ENCODE results near the gene MLN. TPM values are rescaled to one million over a fixed set of nuclear protein-coding genes. Genes with fewer than 3 reads are reported as not detected.

MLN gene
- polyA plus RNA-seq, 1 of the 3 experiments (the other 2 are of a cell fraction), result not detected

DNA sequence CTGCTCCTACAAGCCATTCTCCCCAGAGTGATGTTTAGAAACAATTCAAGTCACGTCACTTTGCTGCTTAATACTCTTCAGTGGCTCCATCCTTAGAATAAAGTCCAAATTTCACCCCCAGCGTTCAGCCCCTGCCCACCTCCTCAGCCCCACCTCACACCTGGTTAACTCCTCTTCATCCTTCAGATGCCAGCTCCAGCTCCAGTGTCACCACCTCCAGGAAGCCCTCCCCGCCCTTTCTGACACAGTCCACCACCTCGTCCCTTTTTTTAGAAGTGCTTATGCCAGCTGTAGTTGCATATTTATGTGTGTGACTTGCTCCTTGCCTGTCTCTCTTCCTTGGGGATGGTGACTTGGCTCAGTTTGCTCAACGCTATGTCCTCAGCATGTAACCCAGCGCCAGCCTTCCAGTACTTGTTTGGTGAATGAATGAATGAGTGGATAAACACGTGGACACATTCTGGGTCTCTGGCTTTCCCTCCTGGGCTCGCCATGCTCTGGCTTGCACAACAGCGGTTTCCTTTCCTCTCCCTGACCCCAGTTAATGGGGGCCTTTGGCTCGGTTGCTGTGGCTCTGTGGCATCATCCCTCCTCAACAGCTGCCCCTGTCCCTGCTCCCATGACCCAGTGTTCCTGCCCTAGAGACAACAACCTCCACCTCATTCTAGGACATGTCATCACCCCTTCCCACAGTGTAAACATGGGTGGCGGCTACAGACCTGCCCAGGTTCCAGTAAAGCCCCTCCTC lies 53.4 kb downstream of the MLN start:
- H3K27me3 ChIP-seq (ENCODE audit: insufficient read depth), result no peaks in the 10 kb centered on the region
- no peak overlapping the region for H3K27ac ChIP-seq (ENCODE audit: low read depth in 2 of 2, low read length in 1 of 2)
- H3K79me2 ChIP-seq (ENCODE audit: insufficient read depth), result no peaks in the 10 kb centered on the region
- no peaks in the 10 kb centered on the region for H3K9me2 ChIP-seq
- H4K20me1 ChIP-seq (ENCODE audit: insufficient read depth), result no peaks in the 10 kb centered on the region
- TF ChIP-seq, protein P1, sequence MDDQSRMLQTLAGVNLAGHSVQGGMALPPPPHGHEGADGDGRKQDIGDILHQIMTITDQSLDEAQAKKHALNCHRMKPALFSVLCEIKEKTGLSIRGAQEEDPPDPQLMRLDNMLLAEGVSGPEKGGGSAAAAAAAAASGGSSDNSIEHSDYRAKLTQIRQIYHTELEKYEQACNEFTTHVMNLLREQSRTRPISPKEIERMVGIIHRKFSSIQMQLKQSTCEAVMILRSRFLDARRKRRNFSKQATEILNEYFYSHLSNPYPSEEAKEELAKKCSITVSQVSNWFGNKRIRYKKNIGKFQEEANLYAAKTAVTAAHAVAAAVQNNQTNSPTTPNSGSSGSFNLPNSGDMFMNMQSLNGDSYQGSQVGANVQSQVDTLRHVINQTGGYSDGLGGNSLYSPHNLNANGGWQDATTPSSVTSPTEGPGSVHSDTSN (IDR thresholded peaks at IDR 0.05), result no peak
- TF ChIP-seq NRF1 (IDR thresholded peaks at IDR 0.05; ENCODE audit: low read depth, low read length), result no peak
- TF ChIP-seq RCOR1 (IDR thresholded peaks at IDR 0.05; ENCODE audit: low read length), result no peak
- no peak for TF ChIP-seq EZH2phosphoT487 (IDR thresholded peaks at IDR 0.05; ENCODE audit: borderline replicate concordance, low read depth)
- no peaks in the 10 kb centered on the region for H3K36me3 ChIP-seq (replicated peaks in 1 of 2; ENCODE audit: control insufficient read depth in 1 of 2, insufficient read depth in 2 of 2, low read length in 1 of 2)
- no peaks in the 10 kb centered on the region for H3K9me3 ChIP-seq
- 66% methylated on average over 10 of the region's 11 CpGs for WGBS (ENCODE audit: low lambda C conversion rate)
- no peak overlapping the region for H3K4me3 ChIP-seq (ENCODE audit: low read depth in 2 of 2, low read length in 1 of 2)
- H3K9ac ChIP-seq, result no peak overlapping the region
- peaks cover 14 to 34% of the 10 kb centered on the region in 2 experiments; a peak in 3 of 4 replicates for H3K4me1 ChIP-seq (ENCODE audit: control insufficient read depth in 1 of 2, insufficient read depth in 2 of 2, low read depth in 1 of 2, low read length in 1 of 2)
- ChIA-PET CTCF (interaction anchor here (1.1 to 9.2 kb wide), 9 partner anchors 11 to 405 kb away, joined by 3 to 116 read pairs (median 5); partner anchors contain the start of gene UQCC2), POLR2A (no interaction called here)
- no peak overlapping the region for H2AFZ ChIP-seq (ENCODE audit: low read depth)
- no peaks in the 10 kb centered on the region for H3F3A ChIP-seq (replicated peaks; ENCODE audit: insufficient read depth)
- no peak for DNase-seq
- no peak overlapping the region for H3K4me2 ChIP-seq

DNA sequence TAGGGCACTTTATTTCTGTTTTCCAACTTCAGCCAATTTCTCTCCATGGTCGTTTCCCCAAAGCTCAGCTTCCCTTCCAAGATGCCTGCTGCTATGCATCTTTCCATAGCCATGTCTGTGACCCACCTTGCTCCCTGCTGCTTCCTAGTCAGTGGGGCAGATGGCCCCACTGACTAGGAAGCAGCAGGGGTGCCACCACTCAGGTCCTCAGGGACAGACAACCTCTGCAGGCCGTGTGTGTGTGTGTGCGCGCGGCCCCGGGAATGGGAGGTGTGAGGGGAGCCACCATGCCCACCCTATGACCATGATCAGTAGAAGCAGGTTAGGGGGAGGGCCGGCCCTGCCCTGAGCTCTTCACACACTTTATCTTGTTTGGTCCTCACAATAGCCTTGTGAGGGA lies 54.4 kb downstream of the MLN start:
- Histone ChIP-seq H3K4me1 (ENCODE audit: control insufficient read depth in 1 of 2, insufficient read depth in 2 of 2, low read depth in 1 of 2, low read length in 1 of 2) (peaks cover 15 to 34% of the 10 kb centered on the region in 2 experiments; a peak in 3 of 4 replicates), H3K4me2 (no peak overlapping the region), H3K4me3 (ENCODE audit: low read depth in 2 of 2, low read length in 1 of 2) (no peak overlapping the region), H3K9ac (no peak overlapping the region), H3F3A (replicated peaks; ENCODE audit: insufficient read depth) (no peaks in the 10 kb centered on the region), H3K9me3 (no peaks in the 10 kb centered on the region), H3K79me2 (ENCODE audit: insufficient read depth) (no peaks in the 10 kb centered on the region), H3K27me3 (ENCODE audit: insufficient read depth) (no peaks in the 10 kb centered on the region), H3K27ac (ENCODE audit: low read depth in 2 of 2, low read length in 1 of 2) (no peak overlapping the region), H4K20me1 (ENCODE audit: insufficient read depth) (no peaks in the 10 kb centered on the region), H3K36me3 (replicated peaks in 1 of 2; ENCODE audit: control insufficient read depth in 1 of 2, insufficient read depth in 2 of 2, low read length in 1 of 2) (no peaks in the 10 kb centered on the region), H3K9me2 (no peaks in the 10 kb centered on the region), H2AFZ (ENCODE audit: low read depth) (no peak overlapping the region)
- TF ChIP-seq, protein P2, sequence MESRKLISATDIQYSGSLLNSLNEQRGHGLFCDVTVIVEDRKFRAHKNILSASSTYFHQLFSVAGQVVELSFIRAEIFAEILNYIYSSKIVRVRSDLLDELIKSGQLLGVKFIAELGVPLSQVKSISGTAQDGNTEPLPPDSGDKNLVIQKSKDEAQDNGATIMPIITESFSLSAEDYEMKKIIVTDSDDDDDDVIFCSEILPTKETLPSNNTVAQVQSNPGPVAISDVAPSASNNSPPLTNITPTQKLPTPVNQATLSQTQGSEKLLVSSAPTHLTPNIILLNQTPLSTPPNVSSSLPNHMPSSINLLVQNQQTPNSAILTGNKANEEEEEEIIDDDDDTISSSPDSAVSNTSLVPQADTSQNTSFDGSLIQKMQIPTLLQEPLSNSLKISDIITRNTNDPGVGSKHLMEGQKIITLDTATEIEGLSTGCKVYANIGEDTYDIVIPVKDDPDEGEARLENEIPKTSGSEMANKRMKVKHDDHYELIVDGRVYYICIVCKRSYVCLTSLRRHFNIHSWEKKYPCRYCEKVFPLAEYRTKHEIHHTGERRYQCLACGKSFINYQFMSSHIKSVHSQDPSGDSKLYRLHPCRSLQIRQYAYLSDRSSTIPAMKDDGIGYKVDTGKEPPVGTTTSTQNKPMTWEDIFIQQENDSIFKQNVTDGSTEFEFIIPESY (IDR thresholded peaks at IDR 0.05; ENCODE audit: borderline replicate concordance, low read depth), result no peak
- TF ChIP-seq GATA2 (CRISPR knock-in tag; IDR thresholded peaks at IDR 0.05) (no peak), FOXM1 (IDR thresholded peaks at IDR 0.05; ENCODE audit: low read depth) (no peak), TEAD4 (IDR thresholded peaks at IDR 0.05; ENCODE audit: borderline replicate concordance, insufficient read depth) (no peak)
- no peak for DNase-seq
- POLR2A ChIA-PET, result no interaction called here
- 85% methylated on average over 7 of the region's 7 CpGs for WGBS (ENCODE audit: low lambda C conversion rate)
- CTCF ChIA-PET, result interaction anchor here (1.1 to 9.2 kb wide), 5 partner anchors 12 to 306 kb away, joined by 3 to 116 read pairs (median 15); partner anchors contain the start of gene UQCC2

All from SK-N-SH (cell line).